ENCODE measurements around the gene FOXL3. TPM values are rescaled to one million over a fixed set of nuclear protein-coding genes. Genes with fewer than 3 reads are reported as not detected.

The FOXL3 gene
- total RNA-seq, 3 donors from 2014 or later (not counting 1 experiment from before 2014, with no cell fraction given): not detected

- 88% methylated on average over 22 of the region's 22 CpGs for WGBS (ENCODE audit: insufficient coverage)
- peaks cover 0 to 22% of the 10 kb centered on the region in 2 donors for H3K4me1 Mint-ChIP-seq
- H3K27me3 Mint-ChIP-seq (ENCODE audit: low read depth in 2 of 2): no peaks in the 10 kb centered on the region
- no peaks in the 10 kb centered on the region for H3K36me3 Mint-ChIP-seq
- peaks cover 9% of the 10 kb centered on the region for H3K9me3 ChIP-seq (ENCODE audit: control insufficient read depth, insufficient read depth, low read length)
- no peak overlapping the region for H3K27ac ChIP-seq (ENCODE audit: low read length)
- no peak for TF ChIP-seq CTCF (IDR thresholded peaks at IDR 0.05)
- H3K4me3 Mint-ChIP-seq: no peak overlapping the region
- H3K9me3 Mint-ChIP-seq: peaks cover 0 to 6% of the 10 kb centered on the region in 2 donors
- DNase-seq: no peak
- H3K4me3 ChIP-seq (ENCODE audit: low read length): no peak overlapping the region
- H3K36me3 ChIP-seq (ENCODE audit: control insufficient read depth, insufficient read depth, low read length): no peaks in the 10 kb centered on the region
- H3K27ac Mint-ChIP-seq: no peak overlapping the region
- no peak for ATAC-seq
- intact Hi-C loops (cut with micrococcal nuclease): no loop called here
- H3K4me1 ChIP-seq (ENCODE audit: control insufficient read depth, insufficient read depth, low read length): no peaks in the 10 kb centered on the region
- no peaks in the 10 kb centered on the region for H3K27me3 ChIP-seq (ENCODE audit: control insufficient read depth, insufficient read depth, low read length)
These were observed 23.7 kb upstream of the FOXL3 start for GRCh38 chr7:265998-266850.

- DNase-seq (peak in 1 of 2 donors; percentile 18), ATAC-seq (no peak)
- Histone ChIP-seq H3K36me3 (ENCODE audit: control insufficient read depth, insufficient read depth, low read length) (no peaks in the 10 kb centered on the region), H3K4me1 (ENCODE audit: control insufficient read depth, insufficient read depth, low read length) (no peaks in the 10 kb centered on the region), H3K27ac (ENCODE audit: low read length) (no peak overlapping the region), H3K27me3 (ENCODE audit: control insufficient read depth, insufficient read depth, low read length) (no peaks in the 10 kb centered on the region), H3K9me3 (ENCODE audit: control insufficient read depth, insufficient read depth, low read length) (peaks cover 6% of the 10 kb centered on the region), H3K4me3 (ENCODE audit: low read length) (no peak overlapping the region)
- 88% methylated on average over 45 of the region's 45 CpGs for WGBS (ENCODE audit: insufficient coverage)
- intact Hi-C loops (cut with micrococcal nuclease): no loop called here
- Mint-ChIP-seq H3K27me3 (ENCODE audit: low read depth in 2 of 2) (no peaks in the 10 kb centered on the region), H3K4me3 (no peak overlapping the region), H3K9me3 (peaks cover 0 to 6% of the 10 kb centered on the region in 2 donors), H3K4me1 (peaks cover 0 to 16% of the 10 kb centered on the region in 2 donors), H3K36me3 (no peaks in the 10 kb centered on the region), H3K27ac (no peak overlapping the region)
- no peak for TF ChIP-seq CTCF (IDR thresholded peaks at IDR 0.05)
These were observed 22.8 kb upstream of the FOXL3 start for GRCh38 chr7:266851-267840.

- peaks cover 0 to 6% of the 10 kb centered on the region in 2 donors for H3K4me1 Mint-ChIP-seq
- ATAC-seq (no peak), DNase-seq (no peak)
- H3K9me3 Mint-ChIP-seq: peaks cover 4 to 5% of the 10 kb centered on the region in 2 donors
- no peaks in the 10 kb centered on the region for H3K36me3 ChIP-seq (ENCODE audit: control insufficient read depth, insufficient read depth, low read length)
- no peak overlapping the region for H3K4me3 Mint-ChIP-seq
- H3K27ac ChIP-seq (ENCODE audit: low read length): no peak overlapping the region
- peaks cover 7% of the 10 kb centered on the region for H3K36me3 Mint-ChIP-seq
- no peaks in the 10 kb centered on the region for H3K4me1 ChIP-seq (ENCODE audit: control insufficient read depth, insufficient read depth, low read length)
- H3K27ac Mint-ChIP-seq: no peak overlapping the region
- no peak overlapping the region for H3K4me3 ChIP-seq (ENCODE audit: low read length)
- no peak for TF ChIP-seq CTCF (IDR thresholded peaks at IDR 0.05)
- 92% methylated on average over 12 of the region's 12 CpGs for WGBS (ENCODE audit: insufficient coverage)
- H3K9me3 ChIP-seq (ENCODE audit: control insufficient read depth, insufficient read depth, low read length): no peaks in the 10 kb centered on the region
- H3K27me3 ChIP-seq (ENCODE audit: control insufficient read depth, insufficient read depth, low read length): no peaks in the 10 kb centered on the region
- intact Hi-C loops (cut with micrococcal nuclease): no loop called here
- H3K27me3 Mint-ChIP-seq (ENCODE audit: low read depth in 2 of 2): peaks cover 0 to under 1% of the 10 kb centered on the region in 2 donors
These were observed 21.0 kb upstream of the FOXL3 start for GRCh38 chr7:268991-269390.
